GM04503 (cell line): ENCODE results near the gene SOX11.

Experiments used
- DNase-seq: peaks from one replicate; pipeline ENCODE4 v3.0.0-alpha.2; 2012; ENCODE audit warnings: low read depth

The SOX11 gene

DNA sequence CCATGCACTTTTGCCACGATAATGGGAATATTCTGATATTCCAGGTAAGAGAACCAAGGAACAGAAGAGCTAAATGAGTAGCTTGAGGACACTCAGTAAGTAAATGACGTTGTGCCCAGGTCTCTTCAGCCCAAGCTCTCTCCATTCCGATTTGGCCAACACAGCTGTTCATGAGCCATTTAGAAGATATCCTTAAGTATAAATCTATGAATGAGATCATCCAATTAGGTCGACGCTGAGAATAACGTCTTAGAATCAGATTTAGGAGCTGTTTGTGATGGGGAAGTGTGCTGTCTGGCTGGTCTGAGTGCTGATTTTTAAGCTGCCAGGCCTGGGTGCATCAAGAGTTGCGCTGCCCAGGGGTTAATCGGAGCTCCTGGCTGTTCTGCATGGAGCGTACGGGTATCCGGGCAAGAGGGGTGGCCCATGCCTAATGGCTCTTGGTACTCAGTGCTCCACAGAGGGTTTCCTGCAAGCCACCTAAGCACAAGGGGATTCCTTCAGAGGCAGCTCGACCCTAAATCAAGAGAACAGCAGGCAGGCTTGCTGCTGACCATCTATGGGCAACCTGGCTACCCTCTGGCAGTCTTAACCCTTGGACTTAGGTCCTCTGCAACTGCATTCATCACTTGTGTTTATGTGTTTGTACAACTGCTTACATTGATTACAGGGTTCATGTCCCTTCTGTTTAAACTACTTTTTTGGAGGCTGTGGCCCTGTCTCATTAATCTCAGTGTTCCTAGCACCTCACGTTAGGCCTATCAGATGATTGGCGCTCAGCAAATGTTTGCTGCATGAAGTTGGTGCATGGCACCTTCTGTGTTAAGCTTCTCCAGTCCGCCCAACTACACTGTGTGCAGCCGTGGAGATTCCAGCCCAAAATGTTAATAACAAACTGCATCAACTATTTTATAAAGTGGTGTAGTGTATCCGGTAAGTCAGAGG is 31.9 kb downstream of the SOX11 start:
- no peak for DNase-seq

DNA sequence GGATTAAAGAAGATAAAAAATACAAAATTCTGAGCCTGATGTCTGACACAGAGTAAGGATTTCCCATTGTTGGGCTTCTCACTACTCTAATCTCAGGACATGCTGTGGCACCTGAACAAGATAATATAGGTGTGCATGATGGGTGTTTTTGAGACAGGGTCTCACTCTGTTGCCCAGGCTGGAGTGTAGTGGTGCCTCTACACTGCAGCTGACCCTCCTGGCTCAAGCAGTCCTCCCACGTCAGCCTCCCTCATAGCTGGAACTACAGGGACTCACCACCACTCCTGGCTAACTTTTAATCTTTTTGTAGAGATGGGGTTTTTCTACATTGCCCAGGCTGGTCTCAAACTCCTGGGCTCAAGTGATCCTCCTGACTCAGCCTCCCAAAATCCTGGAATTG is 32.9 kb downstream of the SOX11 start:
- no peak for DNase-seq

DNA sequence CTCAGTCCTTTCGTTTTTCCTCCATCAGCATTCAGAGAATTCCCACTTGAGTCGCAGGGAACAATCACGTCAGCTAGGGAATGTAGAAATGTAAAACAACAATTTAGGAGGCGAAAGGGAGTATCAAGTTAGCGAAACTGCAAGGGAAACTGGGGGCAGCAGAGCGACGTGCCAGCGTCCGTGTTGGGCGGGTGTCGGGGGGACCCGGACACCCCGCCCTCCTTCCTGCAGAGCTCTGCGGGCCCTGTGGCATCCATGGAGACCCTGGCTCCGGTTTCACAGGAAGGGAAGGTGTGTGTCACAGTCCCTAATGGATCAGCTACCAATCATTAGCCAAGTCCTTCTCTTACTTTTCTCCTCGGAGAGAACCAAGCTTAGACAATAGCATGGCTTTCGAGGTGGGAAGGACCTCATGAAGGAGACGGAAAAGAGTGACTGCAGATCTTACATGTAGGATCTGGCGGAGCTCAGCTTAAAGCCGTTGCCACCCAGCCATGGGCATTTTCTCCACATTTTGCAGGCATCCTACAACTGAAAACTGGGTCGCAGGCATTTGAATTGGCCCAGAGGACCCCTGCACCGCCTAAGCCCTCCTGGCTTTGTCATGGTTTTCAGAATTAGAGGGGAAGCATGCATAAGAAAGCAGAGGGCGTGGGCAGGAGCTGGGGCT is 33.7 kb downstream of the SOX11 start:
- no peak for DNase-seq

DNA sequence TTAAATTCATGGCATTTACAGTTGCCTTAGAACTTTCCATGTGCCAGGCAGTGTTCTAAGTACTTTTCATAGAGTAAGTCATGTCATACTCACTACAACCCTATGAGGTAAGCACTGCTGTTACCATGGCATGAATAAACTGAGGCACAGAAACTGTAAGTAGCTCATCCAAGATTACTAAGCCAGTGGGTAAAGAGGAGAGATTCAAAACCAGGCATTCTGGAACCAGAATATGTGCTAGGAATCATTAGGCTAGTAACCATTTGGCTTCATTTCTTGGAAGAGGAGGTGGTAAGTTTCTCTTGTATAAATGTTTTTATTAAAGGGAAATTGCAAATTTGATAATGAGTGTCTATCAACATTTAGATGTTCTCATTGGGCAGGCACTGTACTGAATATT is 35.1 kb downstream of the SOX11 start:
- no peak for DNase-seq

DNA sequence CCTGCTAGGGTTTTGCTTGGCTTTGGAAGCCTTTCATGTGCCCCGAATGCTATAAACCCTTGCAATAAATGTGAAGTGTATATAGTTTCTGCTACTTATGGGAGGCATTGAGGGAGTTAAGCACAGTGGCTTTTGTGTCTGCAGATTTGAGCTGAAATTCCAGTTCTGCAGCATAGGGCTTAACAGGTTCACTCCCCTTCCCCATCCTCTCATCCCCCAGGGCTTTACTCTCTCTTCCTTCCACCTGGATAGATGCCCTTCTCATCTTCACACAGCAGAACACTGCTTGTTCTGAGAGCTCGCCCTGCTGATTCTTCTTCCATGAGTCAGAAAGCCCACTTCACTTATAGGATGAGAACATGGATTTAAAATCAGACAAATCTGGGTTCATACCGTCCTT is 37.2 kb downstream of the SOX11 start:
- no peak for DNase-seq

DNA sequence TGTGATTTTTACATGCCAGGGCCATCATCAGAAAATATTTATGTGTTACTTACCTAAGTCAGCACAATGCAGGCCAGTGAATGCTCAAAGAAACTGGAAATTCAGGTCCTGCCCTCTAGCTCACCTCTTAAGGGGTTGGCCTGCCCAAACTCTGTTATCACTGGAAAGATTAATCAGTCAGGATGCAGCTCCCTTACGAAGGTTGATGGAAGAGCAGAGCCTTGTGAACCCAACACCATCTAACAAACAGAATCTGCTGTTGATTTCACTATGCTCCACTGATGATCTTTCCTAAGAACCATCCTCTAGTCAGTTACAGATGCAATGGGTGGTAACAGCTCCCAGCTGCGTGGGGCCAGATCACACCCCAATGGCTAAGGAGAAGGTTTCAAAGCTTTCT is 38.2 kb downstream of the SOX11 start:
- DNase-seq = no peak

DNA sequence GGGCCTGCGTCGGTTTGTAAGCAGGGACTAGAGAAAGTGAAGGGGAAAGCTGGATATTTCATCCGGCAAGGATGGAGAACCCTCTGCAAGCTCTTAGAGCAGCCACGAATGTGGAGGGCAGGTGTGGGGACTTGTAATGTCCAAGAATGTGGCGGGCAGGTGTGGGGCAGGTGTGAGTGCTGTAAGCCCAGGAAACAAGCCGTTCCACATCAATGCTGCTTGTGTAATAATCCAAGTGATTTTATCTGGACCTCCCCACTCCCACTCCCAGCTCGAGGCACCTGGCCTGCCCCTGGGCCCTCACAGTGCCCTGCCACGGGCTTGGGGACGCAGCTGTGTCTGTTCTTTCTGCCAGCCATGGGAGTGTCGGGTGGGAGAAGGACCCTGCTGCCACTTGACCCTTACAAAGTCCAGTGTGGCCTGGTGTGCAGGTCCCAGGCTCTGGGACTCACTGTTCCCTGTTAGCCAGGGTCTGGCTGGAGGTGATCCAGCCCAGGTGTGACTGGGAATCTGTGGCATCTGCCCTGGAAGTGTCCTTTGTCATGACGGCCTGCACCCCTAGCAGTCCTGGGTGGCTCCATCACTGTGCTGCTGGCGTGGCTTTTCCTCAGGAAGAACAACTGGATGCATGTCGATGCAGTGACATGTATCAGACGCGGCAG is 42.8 kb downstream of the SOX11 start:
- no peak for DNase-seq

DNA sequence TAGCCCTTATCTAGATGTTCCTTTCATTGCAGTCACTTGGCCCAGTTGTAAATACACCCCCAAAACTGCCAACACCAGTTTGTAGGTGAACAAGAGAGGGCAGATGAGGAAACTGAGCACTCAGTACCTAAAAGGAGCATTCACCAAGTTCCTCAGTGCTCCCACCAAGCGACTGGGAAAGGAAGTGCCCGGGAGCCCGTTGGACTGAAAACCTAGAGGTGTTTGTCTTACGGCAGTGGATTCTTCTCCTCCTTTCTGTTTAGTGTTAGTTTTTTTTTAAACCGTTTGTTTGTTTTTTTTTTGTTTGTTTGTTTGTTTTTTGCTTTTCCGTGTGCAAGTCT is 43.3 kb downstream of the SOX11 start:
- DNase-seq = no peak

DNA sequence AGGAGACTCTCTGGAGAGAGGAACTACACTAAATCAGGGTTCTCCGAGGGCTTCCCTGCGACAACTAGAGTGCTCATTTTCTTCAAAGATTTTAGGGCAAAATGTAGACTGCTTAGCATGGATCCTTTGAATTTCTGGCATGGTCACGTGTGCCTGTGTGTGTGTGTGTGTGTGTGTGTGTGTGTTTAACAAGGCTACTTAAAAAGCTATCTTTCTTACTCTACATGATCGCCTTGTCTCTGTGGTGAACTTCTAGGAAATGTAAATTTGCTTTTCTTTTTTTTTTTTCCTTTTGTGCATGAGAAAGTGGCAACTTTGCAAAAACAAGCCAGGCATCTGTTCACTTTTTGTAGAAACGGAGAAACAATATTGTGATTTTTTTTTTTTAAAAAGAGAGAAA is 43.9 kb downstream of the SOX11 start:
- DNase-seq = no peak

DNA sequence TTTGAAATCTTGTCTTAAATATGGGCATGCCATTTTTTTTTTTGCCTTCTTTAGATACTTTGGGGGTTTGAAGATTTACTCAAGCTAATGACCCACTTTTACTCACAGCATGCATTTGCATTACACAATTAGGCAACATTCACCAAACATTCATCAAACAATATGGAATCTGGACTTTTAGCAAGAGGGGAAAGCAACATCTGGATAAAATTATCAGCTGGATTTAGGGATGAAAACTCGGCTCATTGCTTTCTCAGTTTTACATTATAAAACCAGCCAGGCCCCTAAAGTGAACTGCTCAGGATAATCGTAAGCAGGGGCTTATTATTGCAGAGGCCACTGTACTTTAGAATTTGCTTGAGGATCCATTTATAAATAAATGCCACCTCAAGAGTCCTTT is 44.7 kb downstream of the SOX11 start:
- DNase-seq = no peak

DNA sequence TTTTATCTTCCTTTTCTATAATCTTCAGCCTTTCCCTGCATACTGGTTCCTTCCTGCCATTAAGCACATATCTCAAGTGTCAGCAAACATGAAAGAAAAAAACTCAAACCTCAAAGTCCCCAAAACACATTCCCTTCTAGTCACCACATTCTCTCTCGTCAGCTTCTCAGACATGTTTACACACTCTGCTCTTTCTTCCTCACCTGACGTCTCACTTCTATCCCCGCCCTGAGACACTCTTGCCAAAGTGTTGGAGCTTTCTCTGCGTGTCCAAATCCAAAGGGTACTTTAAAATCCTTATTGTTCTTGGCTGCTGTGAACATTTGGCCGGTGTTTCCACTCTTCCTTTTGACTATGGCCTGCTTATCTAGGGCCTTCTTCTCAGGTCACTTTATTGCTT is 47.9 kb downstream of the SOX11 start:
- no peak for DNase-seq

DNA sequence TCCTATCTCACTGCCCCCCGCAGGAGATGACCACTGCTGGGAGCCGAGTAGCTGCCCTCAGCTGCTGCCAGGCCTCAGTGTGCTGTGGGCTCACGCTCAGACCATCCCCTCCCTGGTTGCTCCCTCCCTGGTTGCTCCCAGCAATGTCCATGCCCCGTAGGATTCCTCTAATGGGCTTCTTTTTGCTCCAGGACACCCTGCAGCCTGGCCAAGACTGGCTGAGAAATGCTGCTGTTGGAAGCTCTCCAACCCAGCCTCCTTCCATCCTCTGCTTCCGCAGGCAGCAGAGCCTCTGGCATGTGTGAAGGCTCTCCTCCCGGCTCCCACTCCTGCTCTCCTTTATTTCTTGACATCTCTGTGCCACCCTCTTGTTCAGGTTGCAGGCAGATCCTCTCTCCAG is 48.6 kb downstream of the SOX11 start:
- no peak for DNase-seq

DNA sequence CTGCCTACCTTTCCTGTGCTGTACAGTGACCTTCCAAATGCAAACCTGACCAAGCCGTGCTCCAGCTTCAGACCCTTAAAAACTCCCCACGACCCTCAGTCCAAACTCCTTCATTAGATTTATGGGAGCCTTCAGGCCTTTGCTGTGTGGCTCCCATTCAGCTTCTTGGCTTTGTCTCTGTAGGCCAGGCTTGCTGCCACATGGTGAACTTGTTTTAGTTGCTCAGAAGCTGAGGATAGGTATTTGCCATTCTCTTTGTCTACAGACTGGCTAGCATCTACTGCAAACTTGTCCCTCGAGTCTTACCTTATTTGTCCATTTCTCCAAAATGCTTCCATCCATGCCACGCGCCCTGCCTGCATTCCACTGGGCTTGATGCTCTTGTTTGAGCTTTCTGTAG is 49.1 kb downstream of the SOX11 start:
- no peak for DNase-seq

DNA sequence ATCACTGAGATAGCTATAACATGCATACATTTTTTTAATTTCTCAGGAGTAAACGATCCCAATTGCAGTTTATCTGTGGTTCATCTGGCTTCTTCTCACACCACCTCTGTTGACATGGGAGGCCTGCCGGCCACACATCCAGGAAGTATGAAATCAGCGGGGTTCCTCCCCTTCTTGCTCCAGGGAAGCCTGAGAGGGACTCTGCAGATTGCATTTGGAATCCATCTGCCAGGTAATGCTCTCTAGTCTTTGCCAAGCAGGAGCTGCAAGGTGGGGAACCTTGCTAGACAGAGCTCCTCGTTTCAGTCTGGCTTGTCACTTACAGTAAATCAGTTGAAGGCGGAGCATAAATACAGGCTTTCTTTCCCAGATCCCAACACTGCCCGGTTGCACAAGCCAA is 49.9 kb downstream of the SOX11 start:
- DNase-seq = no peak

DNA sequence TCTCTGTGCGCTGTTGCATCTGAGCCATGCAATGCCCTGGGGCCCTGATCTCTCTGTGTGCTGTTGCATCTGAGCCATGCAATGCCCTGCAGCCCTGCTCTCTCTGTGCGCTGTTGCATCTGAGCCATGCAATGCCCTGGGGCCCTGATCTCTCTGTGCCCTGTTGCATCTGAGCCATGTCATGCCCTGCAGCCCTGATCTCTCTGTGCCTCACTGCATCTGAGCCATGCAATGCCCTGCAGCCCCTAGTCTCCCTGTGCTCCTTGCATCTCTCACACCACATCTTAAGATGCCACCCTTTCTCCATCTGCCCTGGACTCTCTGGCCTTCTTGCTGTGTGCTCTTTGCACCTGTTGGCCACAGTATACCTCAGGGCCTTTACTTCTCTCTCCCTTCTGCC is 56.2 kb downstream of the SOX11 start:
- DNase-seq = no peak

DNA sequence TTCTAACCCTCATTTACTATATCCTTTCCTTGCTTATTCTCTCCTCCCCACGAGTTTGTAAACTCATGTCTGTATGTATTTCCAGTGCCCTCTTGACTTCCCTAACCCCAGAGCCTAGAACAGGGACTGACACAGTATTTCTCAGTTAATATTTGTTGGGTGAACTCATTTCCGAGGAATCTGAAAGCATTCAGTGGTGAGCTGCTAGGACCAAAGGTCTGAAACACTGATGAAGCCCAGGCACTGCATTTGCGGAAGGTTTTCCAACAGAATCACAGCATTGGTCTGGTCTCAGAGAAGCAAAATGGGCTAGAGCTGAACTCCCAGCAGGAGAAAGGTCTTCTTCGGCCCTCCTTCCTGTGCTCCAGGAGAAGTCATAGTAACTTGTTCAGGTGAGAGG is 56.8 kb downstream of the SOX11 start:
- no peak for DNase-seq

DNA sequence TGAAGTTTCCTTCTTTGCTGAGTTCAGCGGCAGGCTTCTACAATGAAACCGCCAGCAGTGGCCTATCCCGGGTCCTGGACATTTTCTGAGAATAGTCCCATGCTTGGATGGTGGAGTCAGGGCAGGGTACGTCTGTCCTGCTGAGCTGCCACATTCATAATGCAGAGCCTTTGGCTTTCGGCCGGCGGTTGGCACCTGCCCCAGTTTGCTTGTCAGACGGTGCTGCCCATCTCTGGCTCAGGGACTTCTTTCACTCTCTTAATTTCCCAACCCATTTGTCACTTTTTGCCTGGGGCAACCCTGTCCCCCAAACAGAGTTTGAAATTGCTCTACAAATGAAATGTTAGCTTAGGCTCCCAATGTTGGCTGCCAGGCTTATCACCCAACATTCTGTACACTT is 57.2 kb downstream of the SOX11 start:
- DNase-seq = no peak
